GM19328 (cell line): ENCODE measurements around the gene KCTD15.
A peak's percentile ranks its signal among the peaks of the same experiment; 100 is the strongest.

ENCODE experiments used
- ATAC-seq: cut with Tn5 transposase; IDR thresholded peaks from one replicate; pipeline ENCODE4 v1.9.1; 2021; ENCODE audit warnings: mild to moderate bottlenecking, moderate library complexity; ENCODE audit not compliant: unreplicated experiment

The KCTD15 gene

DNA sequence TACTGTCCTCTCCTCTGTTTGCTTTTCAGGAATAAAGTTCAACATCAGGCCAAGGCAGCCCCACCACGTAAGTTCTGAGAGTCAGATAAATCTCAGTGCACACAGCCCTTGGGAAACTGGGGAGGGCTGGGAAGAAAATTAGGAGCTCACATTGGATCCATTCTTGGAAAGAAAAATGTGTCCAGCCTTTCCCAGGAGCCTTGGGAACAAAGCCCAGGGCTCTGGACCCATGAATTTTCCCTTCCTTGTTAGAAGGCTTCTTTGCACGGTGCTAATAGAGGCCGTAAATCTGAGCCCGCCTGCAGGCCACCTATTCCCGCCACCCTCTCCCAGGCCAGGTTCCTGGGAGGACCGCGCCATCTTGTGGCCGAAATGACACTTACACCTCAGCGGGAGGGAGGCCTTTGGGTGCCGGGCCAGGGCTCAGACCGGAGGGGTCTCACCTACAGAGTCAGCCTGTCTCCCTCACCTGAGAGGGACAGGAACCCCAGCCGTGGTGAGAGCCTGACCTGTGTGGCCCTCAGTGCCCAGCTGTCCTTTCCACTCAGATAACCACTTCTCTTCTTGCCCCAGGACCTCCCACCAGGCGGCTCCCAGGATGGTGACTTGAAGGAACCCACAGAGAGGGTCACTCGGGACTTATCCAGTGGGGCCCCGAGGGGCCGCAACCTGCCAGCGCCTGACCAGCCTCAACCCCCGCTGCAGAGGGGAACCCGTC lies 25.1 kb upstream of the KCTD15 start:
- no peak for ATAC-seq

DNA sequence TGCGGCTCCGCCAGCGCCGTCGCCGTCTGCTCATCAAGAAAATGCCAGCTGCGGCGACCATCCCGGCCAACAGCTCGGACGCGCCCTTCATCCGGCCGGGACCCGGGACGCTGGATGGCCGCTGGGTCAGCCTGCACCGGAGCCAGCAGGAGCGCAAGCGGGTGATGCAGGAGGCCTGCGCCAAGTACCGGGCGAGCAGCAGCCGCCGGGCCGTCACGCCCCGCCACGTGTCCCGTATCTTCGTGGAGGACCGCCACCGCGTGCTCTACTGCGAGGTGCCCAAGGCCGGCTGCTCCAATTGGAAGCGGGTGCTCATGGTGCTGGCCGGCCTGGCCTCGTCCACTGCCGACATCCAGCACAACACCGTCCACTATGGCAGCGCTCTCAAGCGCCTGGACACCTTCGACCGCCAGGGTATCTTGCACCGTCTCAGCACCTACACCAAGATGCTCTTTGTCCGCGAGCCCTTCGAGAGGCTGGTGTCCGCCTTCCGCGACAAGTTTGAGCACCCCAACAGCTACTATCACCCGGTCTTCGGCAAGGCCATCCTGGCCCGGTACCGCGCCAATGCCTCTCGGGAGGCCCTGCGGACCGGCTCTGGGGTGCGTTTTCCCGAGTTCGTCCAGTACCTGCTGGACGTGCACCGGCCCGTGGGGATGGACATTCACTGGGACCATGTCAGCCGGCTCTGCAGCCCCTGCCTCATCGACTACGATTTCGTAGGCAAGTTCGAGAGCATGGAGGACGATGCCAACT lies 24.4 kb upstream of the KCTD15 start:
- no peak for ATAC-seq

DNA sequence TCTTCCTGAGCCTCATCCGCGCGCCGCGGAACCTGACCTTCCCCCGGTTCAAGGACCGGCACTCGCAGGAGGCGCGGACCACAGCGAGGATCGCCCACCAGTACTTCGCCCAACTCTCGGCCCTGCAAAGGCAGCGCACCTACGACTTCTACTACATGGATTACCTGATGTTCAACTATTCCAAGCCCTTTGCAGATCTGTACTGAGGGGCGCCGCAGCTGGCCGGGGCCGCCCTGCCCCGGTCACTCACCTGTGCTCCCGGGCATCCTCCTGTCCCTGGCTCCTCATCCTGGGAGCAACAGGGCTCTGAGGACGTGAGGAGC lies 23.9 kb upstream of the KCTD15 start:
- ATAC-seq: no peak

GRCh38 chr19:33773704-33774624 lies 22.7 kb upstream of the KCTD15 start:
- no peak for ATAC-seq

DNA sequence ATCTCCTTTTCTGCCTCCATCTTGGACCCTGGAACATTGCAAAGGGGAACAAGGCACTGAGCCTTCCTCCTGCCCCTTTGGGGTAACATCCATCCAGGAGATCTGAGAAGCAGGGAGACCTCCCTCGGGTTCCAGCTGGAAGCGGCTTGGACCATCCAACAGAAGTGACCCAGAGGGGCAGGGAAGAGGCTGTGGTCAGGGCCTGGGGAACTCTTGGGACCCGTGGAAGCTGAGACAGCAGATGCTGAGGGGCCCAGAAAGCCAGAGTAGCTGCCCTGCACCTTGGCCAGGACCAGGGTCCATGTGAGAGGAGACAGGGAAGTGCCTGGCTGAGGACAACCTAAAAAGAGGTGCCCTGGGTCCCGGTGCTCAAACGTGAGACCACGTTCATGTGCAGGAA lies 21.9 kb upstream of the KCTD15 start:
- ATAC-seq: no peak

GRCh38 chr19:33775731-33776487 lies 20.8 kb upstream of the KCTD15 start:
- ATAC-seq: no peak

DNA sequence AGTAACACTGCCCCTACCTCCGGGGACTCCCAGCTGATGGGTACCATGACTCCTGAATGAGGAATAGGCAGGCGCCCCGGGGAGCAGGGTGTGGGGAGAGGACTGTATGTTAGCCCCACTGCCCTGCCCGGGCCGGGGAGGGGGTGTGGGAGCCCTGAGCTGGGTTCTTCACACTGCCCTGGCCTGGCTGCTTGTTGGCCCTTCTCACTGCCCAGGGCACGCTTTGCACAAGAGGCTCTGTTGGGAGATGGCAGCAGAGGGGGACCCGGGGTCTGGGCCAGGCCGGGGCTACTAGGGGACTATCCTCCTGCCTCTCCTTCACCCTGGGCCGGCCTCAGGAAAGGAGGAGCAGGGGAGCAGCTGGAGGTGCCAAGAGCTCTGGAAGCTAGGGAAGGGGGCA lies 19.3 kb upstream of the KCTD15 start:
- no peak for ATAC-seq

DNA sequence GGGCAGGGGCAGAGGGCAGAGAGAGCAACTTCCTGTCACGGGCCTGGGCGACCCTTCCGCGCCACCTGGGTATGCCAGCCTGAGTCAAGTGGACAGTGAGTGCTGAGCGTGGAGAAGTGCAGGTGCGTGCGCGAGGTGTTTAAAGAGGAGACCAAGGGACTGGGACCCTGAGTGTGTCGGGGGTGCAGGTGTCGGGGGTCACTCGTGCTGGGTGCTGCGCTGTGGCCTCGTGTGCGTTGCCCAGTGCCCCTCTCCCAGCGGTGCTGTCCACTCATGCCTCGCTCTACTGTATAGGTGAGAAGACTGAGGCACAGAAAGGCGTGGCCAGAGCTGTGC lies 18.9 kb upstream of the KCTD15 start:
- ATAC-seq: no peak

- peak; percentile 81 for ATAC-seq
These were observed 18.4 kb upstream of the KCTD15 start for GRCh38 chr19:33778089-33778791.

- ATAC-seq: no peak
These were observed 16.8 kb upstream of the KCTD15 start for GRCh38 chr19:33779849-33780248.

GRCh38 chr19:33780251-33780650 lies 16.4 kb upstream of the KCTD15 start:
- no peak for ATAC-seq

- no peak for ATAC-seq
These were observed 15.9 kb upstream of the KCTD15 start for GRCh38 chr19:33780746-33781145.

GRCh38 chr19:33781415-33781935 lies 15.2 kb upstream of the KCTD15 start:
- ATAC-seq: no peak

DNA sequence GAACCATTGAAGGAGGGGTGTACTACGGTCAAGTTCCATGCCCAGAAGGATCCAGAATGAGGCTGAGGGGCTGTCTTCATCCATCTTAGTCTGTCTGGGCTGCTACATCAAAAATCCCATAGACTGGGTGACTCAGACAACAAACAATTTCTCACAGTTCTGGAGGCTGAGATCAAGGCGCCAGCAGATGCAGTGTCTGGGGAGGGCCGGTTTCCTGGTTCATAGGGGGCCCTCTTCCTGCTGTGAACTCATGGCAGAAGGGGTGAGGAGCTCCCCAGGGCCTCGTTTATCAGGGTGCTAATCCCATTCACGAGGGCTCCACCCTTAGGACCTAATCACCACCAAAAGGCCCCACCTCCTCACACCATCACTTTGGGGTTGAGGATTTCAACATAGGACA lies 14.7 kb upstream of the KCTD15 start:
- no peak for ATAC-seq

DNA sequence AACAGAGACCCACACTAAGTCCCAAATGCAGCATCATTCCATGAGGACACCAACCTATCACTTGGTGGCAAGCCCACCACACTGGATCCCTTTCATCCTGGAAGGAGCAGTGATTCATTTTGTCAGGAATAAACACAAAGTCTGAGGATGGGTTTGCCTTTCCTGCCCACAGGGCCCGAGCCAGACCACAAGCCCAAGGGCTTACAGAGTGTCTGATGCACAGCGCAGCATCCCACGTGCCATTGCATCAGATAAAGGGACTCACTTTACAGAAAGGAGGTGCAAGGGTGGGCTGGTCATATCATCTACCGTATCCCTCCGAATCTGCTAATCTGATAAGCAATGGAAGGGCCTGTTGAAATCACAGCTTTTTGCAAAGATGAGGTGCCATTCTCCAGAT lies 12.2 kb upstream of the KCTD15 start:
- ATAC-seq: no peak

DNA sequence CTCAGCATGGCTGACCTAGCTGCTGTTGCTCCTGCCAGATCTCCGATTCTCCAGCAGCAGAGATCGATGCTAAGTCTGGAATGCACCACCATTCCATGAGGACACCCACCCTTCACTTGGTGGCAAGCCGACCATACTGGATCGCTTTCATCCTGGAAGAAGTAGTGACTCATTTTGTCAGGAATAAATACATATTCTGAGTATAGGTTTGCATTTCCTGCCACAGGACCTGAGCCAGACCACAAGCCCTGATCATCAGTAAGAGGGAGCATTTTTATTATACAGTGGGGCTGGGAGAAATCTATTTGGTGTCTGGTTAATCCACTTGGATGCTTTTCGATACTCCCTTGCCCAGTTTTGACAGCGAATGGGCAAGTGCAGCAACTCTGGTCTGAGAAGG lies 10.9 kb upstream of the KCTD15 start:
- ATAC-seq: no peak

DNA sequence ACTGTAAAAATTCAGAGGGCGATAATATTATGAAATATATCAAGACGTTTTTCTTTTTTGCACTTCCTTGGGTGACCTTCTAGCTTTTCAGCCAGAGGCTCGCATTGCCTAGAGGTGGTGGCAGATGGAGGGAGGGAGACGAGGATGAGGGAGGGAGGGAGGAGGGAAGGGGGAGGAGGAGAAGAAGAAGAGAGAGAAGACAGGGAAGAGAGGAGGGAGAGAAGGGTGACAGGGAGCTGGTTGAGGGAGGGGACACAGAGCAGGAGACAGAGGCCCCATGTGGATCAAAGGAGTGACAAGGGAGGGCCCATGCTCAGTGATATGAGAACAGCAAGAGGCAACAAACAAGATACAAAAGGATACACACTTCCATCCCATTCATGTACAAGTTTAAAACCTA lies 8.0 kb upstream of the KCTD15 start:
- no peak for ATAC-seq

DNA sequence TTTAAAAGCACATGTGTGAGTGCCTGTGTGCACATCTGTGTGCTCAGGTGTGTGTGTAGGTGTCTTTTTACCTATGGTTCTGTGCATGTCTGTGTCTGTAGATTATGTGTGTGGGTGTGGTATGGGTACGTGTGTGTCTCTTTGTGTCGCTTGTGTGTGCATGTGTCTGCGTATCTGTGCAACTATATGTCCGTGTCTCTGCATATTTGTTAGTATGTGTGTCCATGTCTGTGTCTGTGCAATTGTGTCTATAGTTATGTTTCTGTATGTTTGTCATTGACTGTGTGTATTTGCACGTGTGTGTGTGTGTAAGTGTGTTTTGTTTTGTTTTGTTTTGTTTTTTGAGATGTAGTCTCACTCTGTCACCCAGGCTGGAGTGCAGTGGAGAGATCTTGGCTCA lies 7.3 kb upstream of the KCTD15 start:
- no peak for ATAC-seq

DNA sequence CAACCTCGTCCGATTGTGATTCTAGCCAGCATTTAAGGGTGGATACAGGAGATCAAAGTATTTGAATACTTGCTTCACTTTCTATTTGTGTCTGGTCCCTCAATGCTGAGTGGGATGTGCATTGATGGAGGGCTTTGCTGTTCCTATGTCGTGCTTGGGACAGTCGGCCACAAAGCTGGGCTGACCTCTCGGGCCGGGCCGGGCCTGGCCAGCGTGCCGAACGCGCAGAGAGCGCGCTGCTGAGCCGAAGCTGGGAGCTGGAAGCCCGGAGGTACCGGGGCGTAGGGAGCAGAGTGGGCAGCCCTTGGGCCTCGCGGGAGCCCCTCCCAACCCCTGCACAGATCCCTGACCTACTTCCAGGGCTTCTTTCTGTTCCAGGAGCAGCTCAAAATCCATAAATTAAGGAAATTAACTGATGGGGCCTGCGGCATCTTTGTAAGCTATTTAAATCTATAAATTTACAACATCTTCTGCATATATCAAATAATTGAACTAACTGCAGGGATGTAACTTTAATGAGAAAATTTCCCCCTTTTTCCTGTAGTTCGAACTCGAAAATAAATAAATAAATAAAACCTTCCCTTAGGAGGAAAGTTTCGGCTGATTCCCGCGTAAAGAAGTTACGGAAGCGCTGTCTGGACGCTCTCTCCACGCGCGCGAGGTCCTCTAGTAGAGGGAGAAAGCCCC lies 1.8 kb upstream of the KCTD15 start:
- no peak for ATAC-seq
